Panc1 (cell line): Measurements from ENCODE around the gene NPIPA5.

Experiments
- TF ChIP-seq, protein P1 (sequence below): fragments of 450-650 bp; IDR thresholded peaks from 2 replicates; pipeline ENCODE4 v1.5.1; 2017; ENCODE audit warnings: mild to moderate bottlenecking
- TF ChIP-seq, protein P2 (sequence below), 2 experiments: IDR thresholded peaks; 2 replicates each; pipeline ENCODE4 v1.6.1; 2011 to 2012; ENCODE audit warnings: low read depth in 2 of 2, control low read depth in 1 of 2, low read length in 1 of 2, mild to moderate bottlenecking in 1 of 2, moderate library complexity in 1 of 2; ENCODE audit not compliant: insufficient read depth in 1 of 2

DNA sequence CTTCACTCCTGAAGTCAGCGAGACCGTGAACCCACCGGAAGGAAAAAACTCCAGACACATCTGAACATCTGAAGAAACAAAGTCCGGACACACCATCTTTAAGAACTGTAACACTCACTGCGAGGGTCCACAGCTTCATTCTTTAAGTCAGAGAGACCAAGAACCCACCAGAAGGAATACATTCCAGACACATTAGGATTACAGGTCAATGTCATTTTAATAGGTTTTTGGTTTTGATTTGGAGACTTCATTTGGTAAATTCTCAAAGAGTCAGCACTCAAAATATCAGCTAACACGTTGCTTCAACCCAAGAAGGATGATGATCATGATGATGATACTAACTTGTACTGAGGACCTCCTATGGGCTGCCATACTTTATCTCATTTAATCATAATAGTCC, 48.7 kb upstream of the NPIPA5 start:
- TF ChIP-seq, protein P1, sequence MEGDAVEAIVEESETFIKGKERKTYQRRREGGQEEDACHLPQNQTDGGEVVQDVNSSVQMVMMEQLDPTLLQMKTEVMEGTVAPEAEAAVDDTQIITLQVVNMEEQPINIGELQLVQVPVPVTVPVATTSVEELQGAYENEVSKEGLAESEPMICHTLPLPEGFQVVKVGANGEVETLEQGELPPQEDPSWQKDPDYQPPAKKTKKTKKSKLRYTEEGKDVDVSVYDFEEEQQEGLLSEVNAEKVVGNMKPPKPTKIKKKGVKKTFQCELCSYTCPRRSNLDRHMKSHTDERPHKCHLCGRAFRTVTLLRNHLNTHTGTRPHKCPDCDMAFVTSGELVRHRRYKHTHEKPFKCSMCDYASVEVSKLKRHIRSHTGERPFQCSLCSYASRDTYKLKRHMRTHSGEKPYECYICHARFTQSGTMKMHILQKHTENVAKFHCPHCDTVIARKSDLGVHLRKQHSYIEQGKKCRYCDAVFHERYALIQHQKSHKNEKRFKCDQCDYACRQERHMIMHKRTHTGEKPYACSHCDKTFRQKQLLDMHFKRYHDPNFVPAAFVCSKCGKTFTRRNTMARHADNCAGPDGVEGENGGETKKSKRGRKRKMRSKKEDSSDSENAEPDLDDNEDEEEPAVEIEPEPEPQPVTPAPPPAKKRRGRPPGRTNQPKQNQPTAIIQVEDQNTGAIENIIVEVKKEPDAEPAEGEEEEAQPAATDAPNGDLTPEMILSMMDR: no peak
- TF ChIP-seq, protein P2, sequence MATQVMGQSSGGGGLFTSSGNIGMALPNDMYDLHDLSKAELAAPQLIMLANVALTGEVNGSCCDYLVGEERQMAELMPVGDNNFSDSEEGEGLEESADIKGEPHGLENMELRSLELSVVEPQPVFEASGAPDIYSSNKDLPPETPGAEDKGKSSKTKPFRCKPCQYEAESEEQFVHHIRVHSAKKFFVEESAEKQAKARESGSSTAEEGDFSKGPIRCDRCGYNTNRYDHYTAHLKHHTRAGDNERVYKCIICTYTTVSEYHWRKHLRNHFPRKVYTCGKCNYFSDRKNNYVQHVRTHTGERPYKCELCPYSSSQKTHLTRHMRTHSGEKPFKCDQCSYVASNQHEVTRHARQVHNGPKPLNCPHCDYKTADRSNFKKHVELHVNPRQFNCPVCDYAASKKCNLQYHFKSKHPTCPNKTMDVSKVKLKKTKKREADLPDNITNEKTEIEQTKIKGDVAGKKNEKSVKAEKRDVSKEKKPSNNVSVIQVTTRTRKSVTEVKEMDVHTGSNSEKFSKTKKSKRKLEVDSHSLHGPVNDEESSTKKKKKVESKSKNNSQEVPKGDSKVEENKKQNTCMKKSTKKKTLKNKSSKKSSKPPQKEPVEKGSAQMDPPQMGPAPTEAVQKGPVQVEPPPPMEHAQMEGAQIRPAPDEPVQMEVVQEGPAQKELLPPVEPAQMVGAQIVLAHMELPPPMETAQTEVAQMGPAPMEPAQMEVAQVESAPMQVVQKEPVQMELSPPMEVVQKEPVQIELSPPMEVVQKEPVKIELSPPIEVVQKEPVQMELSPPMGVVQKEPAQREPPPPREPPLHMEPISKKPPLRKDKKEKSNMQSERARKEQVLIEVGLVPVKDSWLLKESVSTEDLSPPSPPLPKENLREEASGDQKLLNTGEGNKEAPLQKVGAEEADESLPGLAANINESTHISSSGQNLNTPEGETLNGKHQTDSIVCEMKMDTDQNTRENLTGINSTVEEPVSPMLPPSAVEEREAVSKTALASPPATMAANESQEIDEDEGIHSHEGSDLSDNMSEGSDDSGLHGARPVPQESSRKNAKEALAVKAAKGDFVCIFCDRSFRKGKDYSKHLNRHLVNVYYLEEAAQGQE (IDR thresholded peaks at IDR 0.05; ENCODE audit: insufficient read depth in 1 of 2, low read depth in 2 of 2, low read length in 1 of 2): no peak
